Esophagus squamous epithelium (tissue), 4 donors: ENCODE measurements around the gene RDH12.

Experiments used
- CTCF ChIP-seq, 6 experiments: fragments of 450-650 bp in 4 of 6; fragments of 200-600 bp in 2 of 6; sonication (generic) in 2 of 6; IDR thresholded peaks; one replicate each; pipeline ENCODE4 v1.5.1; 2016 to 2019; ENCODE audit warnings: antibody characterized with exemption in 6 of 6, mild to moderate bottlenecking in 4 of 6, moderate library complexity in 4 of 6
- POLR2A ChIP-seq, 4 donors: fragments of 450-650 bp; IDR thresholded peaks; one replicate each; pipeline ENCODE4 v1.6.1; 2017; ENCODE audit warnings: antibody characterized with exemption in 4 of 4, mild to moderate bottlenecking in 4 of 4, moderate library complexity in 3 of 4

DNA sequence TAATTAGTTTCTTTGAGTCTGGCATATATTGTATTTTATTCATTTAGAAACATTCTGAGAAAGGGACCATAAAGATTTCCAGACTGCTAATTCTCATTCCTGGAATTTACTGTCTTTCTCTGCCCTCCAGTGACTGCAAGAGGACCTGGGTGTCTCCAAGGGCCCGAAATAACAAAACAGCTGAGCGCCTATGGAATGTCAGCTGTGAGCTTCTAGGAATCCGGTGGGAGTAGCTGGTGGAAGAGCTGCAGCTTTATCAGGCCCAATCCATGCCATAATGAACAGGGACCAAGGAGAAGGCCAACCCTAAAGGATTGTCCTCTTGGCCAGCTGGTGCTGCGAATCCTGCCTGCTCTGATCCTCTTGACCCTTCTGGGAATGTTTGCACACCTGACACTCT lies 31.9 kb downstream of the RDH12 start:
- TF ChIP-seq CTCF (IDR thresholded peaks at IDR 0.05) (no peak), POLR2A (IDR thresholded peaks at IDR 0.05) (no peak)
